Activated CD4-positive, alpha-beta T cell treated with anti-CD3 and anti-CD28 coated beads, Interleukin-2, amount 50 U/mL, for 24 hours (primary cell): ENCODE results near the gene TSKS.

Experiments
- DNase-seq, 2 donors: peaks; one replicate each; pipeline ENCODE4 v3.0.0-alpha.2; 2020; ENCODE audit warnings: low read depth in 1 of 2, low spot score in 1 of 2

The TSKS gene, protein sequence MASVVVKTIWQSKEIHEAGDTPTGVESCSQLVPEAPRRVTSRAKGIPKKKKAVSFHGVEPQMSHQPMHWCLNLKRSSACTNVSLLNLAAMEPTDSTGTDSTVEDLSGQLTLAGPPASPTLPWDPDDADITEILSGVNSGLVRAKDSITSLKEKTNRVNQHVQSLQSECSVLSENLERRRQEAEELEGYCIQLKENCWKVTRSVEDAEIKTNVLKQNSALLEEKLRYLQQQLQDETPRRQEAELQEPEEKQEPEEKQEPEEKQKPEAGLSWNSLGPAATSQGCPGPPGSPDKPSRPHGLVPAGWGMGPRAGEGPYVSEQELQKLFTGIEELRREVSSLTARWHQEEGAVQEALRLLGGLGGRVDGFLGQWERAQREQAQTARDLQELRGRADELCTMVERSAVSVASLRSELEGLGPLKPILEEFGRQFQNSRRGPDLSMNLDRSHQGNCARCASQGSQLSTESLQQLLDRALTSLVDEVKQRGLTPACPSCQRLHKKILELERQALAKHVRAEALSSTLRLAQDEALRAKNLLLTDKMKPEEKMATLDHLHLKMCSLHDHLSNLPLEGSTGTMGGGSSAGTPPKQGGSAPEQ

DNA sequence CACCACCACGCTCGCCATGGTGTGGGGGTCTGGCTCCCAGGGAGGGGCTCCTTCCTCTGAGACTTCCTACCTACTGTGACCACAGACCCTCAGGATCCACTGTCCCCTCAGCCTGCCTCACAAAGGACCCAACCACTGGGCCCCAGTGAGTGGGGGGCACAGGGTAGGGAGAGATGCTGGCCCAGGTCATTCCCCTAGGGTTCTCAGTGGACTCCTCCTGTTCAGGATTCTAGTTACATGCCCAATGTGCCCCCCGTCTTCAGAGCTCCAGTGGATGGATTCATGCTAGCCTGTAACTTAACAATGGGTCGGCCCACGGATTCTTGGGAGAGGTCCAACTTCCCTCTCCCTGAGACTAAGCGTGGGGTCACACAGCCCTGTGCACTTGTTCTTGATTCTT lies at the start of gene TSKS:
Gene TSKS (minus strand): TSS at position 77 of the 400 bp plus-strand sequence. CDS start 59 bp downstream, at position 18.
- no peak for DNase-seq

- no peak for DNase-seq
Observed at GRCh38 chr19:49812452-49812996, 49.4 kb upstream of the TSKS start.

DNA sequence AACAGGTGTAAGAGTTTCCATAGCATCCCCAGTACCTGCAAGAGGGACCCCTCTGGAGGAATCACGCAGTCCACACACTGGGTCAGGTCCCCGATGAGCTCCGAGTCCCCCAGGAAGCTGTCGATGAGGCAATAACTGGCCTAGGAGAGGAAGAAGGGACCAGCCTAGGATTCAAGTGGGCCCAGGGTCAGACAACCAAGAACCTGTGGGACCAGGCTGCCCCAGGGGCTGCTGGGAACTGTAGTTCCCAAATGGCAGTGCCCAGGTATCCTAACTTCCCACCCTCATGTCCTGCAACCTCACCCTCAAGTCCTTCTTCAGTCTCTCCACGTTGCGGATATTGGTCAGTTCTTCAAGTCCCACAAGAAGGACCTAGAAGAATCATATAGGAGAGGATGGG lies 48.2 kb upstream of the TSKS start:
- DNase-seq: no peak

DNA sequence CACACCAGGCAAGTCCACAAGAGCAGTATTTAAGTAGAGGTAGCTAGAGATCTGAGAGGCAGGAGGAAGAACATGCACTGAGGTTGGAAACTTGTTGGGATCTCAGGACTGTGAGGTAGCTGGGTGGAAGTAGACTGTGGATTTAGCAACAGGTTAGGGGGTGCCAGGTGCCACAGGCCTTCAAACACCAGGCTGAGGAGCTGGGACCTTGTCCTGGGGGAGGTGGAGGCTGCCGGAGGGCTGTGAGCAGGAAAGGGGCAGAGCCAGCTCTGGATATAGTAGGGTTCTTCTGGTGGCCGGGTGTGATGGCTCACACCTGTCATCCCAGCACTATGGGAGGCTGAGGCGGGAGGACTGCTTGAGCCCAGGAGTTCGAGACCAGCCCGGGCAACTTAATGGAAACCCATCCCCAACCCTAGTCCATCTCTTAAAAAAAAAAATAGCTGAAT lies 46.9 kb upstream of the TSKS start:
- DNase-seq: no peak

DNA sequence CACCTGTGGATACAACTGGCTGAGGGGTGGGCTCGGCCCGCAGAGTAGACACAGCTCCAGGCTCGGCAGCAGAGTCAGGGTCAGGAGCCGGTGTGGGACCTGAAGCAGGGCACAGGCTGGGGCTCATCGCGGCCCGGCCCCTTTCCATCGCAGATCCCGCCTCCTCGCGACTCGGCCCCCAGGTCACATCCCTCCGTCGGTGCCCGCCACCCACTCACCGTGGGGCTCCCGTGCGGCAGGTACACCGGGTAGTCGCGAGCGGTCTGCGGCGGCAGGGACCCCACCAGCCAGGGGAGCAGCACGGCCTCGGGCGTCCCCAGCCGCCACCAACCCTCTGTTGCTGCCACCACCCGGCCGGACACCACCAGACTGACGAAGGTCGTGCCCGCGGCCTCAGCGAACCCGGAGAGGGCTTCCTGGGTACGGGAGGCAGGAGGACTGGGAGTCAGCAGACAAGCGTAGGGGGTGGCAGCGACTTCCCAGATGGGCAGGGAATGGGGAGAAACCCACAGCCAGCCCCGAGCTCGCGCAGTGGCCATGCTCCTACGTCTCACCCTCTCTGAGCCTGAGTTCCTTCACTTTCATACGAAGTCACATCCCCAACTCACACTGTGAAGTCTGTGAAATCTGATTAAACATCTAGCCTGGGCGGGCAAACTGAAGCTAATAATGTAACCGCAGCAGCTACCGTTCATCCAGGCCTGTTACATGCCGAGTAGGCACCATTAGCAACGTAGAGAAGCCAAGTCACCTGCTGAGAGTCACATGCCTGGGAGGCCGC lies 46.2 kb upstream of the TSKS start:
- peak; percentile 16 to 24 for DNase-seq

DNA sequence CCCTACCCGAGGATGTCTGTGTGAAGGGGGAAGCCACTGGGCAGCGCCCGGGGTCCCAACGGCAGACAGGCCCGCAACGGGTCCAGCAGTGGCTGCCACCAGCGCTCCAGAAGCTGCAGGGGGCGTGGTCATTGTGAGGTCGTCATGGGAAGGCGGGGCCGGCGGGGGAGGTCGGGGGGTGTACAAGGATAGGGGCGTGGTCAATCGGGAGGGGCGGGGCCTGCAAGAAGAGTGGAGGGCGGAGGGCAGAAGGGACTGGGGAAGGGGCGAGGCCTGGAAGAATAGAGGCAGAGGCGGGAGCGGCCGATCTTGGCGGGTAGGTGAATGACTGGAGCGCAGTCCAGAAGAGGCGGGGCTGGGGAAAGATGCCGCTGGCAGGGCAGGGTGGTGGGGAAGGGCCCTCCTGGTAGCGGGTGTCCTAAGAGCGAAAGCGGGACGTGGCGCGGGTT lies 45.6 kb upstream of the TSKS start:
- DNase-seq: peak; percentile 67 to 78

DNA sequence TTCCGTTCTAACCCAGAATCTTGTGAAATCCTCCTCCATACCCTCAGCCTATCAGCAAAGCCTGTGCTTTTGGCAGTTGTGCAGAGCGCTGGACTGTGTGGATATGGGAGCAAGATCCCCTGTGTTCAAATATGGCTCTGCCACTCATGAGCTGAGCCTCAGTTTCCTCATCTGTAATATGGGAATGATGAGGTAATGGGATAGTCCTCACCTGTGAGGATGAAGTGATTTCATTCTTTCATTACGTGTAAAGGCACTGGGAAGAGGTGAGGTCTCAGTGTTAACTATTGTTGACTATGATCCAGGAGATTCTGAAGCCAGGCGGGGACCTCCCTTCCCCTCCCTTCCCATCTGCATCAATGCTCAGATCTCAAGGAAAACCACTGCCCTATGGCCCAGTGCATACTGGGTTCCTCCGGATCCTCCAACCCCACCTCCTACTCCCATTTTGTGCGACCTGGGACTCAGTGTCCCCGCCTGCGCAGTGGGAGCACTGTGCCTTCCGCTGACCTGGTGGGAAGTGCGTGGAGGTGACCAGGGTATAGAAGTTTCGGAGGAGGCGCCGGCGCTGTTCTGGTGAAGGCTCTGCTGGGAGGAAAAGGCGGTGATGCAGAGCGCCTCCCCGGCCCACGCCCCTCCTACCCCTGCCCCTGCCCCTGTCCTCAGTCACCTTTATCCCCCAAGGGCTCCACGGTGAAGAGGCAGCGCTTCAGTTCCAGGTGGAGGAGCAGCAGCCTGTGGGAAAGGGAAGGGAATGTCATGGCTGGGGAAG lies 45.0 kb upstream of the TSKS start:
- DNase-seq: no peak

GRCh38 chr19:49807058-49807903 lies 44.2 kb upstream of the TSKS start:
- no peak for DNase-seq

GRCh38 chr19:49806620-49806959 lies 43.5 kb upstream of the TSKS start:
- no peak for DNase-seq

- DNase-seq: no peak
Observed at GRCh38 chr19:49805822-49806619, 42.9 kb upstream of the TSKS start.

DNA sequence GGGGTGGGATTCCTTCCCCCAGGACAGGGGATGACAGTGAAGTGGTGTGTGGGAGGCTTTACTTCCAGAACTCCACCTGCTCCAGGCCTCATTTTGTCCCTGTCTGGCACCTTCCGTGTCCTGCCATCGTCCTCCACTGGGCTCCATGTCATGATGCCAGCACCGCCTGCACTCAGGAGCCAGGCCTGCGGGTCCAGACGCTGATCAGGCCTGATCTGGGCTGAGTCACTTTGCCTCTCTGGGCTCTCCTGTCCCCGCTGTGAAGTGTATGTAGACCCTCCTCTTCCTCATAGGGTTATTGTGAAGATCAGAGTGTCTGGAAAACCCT lies 40.4 kb upstream of the TSKS start:
- no peak for DNase-seq

- DNase-seq: no peak
Observed at GRCh38 chr19:49802836-49803528, 39.9 kb upstream of the TSKS start.

DNA sequence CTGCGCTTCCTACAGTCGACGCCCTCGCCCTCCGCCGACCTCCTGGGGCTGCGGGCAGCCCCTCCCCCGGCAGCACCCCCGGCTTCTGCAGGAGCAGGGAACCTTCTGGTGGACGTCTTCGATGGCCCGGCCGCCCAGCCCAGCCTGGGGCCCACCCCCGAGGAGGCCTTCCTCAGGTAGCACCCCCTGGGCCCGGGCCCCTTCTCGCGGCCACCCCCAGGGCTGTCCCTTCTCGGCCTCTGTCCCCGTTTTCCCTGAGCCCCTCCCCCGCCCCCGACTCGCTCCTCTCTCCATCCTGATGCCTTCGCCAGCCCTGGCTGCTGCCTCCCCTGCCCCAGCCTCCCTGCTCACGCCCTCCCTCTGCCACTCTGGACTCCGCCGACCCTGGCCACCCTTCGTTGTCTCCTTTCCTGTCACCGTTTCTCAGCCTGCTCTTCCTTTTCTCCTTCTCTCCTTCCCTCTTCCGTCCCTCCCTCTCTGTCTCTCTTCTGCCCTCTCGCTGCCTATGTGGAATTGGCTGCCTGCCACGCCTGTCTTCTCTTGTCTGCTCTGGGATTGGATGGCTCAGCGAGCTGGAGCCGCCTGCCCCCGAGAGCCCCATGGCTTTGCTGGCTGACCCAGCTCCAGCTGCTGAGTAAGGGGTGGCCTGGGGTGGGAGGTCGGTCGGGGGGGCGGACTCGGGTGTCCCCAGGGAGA lies 39.0 kb upstream of the TSKS start:
- DNase-seq: no peak

DNA sequence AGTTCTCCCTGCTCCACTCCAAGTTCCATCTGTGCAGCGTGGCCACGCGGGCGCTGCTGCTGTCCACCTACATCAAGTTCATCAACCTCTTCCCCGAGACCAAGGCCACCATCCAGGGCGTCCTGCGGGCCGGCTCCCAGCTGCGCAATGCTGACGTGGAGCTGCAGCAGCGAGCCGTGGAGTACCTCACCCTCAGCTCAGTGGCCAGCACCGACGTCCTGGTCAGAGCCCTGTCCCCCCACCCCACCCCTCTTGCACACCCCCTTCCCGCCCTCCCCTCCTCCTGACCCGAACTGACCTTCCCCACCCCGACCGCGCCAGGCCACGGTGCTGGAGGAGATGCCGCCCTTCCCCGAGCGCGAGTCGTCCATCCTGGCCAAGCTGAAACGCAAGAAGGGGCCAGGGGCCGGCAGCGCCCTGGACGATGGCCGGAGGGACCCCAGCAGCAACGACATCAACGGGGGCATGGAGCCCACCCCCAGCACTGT lies 38.3 kb upstream of the TSKS start:
- no peak for DNase-seq

GRCh38 chr19:49800771-49801170 lies 37.7 kb upstream of the TSKS start:
- DNase-seq: no peak

DNA sequence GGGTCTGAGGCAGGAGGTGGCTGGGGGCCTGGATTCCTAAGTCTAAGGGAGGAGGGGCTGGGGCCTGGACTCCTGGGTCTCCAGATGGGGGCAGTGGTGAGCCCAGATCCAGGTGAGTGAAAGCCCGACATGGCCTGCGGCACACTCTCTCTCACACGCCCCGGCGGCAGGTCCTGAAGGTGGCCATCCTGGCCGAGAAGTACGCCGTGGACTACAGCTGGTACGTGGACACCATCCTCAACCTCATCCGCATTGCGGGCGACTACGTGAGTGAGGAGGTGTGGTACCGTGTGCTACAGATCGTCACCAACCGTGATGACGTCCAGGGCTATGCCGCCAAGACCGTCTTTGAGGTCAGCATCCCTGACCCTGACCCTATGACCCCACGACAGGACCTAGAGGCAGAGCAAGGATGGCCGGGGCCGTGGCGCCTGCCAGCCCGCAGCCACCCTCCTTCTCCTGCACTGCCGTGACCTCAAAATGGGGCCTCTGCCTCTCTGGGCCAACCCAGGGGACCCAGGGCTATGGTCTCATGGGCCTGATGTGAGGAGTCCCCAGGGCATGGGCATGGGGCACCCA lies 36.8 kb upstream of the TSKS start:
- no peak for DNase-seq

DNA sequence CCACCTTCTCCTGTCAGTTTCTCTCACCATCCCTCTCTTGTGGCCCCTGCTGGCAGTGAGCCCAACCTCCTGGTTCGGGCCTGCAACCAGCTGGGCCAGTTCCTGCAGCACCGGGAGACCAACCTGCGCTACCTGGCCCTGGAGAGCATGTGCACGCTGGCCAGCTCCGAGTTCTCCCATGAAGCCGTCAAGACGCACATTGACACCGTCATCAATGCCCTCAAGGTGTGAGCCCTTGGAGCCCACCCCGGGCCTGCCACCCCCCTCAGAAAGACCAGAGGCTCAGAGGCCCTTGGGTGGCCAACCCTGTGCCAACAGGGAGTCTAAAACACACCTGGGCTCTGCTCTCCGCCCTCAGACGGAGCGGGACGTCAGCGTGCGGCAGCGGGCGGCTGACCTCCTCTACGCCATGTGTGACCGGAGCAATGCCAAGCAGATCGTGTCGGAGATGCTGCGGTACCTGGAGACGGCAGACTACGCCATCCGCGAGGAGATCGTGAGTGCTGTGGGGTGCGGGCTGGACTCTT lies 36.2 kb upstream of the TSKS start:
- no peak for DNase-seq
